COLO668 (cell line): ENCODE measurements around the gene MEIS1.

Experiments used
- DNase-seq: peaks from one replicate; lab custom pipeline; 2025; ENCODE audit not compliant: unreplicated experiment; lab: John Stamatoyannopoulos, UW

MEIS1 gene

DNA sequence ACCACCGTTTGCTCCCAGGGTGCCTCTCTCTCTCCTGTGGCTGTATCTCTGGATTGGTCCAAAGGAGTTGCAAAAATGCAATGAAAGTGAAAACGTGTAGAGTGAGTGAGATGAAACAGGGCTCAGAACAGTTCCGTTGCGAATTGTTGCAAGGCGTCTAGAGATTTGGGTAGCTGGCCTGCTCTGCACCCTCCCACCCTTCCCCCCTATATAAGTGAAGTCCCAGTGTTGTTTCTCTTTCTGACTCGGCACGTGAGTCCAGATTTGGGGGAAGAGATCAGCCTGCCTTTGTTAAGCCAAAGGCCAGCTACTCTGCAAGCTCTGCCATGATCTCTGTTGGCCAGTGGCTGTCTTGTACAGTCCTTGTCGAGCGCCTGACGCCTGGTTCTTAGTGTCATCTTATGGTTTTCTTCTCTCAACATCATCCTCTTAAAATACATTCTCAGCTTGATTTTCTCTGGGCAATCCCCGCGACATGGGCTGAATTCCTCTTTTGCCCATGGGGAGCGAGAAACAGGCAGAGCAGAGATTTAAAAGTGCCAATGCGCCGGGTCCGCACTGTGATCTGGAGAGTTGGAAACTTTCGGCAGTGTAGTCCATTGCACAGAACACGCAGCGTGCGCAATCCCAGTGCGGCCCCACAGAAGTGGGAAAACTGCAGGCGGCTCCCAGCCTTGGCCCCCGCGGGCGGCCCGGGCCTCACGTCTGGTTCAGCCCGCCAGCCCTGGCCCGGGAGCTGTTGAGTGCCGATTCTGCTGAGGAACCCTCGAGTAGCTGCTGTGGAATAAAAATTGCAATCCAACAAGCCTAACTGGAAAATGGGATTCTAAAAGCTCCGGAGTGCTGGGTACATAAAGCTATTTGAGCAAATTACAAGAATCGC is 9.3 kb downstream of the MEIS1 start:
- no peak for DNase-seq

DNA sequence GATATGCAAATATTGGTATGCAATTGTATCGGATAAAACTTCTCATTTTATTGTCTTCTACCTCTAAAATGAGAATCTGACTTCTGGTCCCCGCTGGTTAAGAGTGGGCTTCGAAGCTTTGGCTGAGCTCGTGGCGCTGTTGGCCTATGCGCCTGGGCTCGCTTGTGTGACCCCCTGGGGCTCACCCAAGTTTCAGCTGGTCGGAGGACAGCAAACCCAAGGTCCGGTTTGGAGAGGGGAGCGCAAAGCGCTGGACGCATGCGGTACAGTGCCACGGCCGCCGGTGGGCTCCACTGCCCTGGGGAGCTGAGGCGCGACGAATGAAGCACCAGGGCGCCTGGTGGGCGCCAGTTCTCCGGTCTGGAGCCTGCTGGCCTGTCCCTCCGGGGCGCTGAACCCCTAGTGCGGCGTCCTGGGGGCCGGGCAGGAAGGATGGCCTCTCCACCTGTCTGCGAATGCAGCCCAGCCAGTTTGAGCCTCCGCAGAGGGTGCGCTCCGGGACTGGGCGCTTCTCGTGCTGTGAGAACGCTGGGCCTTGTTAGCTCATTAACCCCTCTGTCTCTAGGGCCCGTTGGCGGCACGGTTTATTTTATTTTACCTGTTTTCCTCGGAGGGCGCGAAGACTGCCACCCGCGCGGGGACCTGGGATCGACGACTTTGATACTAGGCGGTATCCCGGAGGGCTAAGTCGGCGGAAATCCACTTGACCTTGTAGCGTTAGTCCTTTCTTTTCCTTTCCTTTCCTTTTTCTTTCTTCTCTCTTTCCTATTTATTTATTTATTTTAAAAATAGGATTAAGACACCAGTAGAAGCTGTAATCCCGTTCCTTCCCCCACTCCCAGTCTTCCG is 10.4 kb downstream of the MEIS1 start:
- DNase-seq = no peak

DNA sequence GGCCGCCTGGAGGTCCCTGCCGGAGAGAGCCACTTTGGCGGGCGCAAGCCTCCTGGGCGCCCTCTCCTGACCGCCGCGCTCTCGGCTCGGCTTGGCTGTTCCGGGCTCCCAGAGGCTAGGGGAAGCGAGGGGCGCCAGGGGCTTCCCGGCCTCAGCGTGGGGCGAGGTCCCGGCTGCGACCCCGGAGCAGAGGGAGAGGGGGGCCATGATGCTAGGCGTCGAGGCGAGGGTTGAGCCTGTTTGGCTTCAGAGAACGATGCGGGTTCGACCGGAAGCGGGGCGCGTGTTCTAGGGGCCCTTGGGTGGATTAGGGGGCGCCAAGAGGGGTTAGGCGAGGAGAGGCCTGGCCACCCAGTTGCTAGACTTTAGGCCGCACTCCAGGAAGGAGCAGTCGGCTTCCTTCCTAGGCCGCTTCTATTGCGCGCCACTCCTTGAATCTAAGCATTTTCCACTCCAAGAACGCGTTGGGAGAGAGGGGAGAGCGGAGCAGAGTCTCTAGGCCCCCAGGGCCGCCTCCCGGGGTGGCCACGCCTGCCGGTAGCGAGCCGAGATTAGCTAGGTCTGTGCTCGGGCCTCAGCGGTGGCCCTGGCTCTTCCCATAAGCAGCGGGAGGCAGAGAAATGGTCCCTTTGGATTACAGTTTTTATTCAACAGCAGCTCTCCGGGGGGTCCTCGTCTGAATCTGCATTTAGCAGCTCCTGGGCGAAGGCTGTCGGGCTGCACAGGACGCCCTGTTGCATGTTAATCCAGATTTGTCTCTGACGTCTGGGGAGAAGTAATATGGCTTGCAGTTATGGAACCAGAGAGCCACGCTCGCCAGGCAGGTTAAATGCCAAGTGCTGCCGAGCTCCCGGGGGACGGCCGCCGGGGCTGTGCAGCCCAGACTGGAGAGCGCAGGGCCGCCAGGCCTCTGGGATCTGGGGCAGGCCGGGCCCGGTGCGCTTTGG is 11.3 kb downstream of the MEIS1 start:
- no peak for DNase-seq

DNA sequence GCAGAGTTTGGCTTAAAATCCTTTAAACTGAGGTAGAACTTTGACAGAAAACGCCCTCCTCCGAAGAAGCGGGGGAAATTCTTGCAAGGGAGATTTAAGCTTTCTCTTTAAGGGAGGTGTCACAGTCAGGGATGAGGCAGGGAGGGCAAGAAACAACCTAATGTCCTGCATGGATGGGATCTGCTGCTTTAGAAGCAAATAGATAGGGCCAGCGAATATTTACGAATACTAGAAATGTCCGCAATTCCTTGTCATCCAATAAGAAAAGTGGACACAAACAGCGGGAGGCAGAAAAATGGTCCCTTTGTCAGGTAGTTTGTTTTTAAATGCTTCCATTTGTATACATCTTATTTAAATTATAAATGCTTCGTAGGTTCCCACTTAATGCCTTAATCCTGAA is 12.0 kb downstream of the MEIS1 start:
- DNase-seq = no peak

DNA sequence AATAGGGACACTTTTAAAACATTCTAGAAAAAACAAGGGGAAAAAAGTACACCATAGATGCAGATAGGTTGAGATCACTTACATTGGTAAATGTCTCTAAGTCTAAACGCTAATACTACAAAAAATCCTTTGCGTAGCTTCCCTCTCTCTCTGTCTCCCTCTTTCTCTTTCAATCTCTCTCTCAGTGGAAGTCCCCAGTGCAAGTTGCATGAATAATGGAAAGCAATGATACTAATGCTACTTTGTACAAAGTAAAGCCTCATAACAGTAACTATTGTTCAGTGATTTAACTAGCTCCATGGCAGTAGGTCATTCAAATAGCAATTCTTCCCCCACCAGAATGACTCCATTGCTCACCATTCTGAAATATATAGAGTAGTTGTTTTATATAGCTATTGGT is 12.8 kb downstream of the MEIS1 start:
- DNase-seq = no peak

DNA sequence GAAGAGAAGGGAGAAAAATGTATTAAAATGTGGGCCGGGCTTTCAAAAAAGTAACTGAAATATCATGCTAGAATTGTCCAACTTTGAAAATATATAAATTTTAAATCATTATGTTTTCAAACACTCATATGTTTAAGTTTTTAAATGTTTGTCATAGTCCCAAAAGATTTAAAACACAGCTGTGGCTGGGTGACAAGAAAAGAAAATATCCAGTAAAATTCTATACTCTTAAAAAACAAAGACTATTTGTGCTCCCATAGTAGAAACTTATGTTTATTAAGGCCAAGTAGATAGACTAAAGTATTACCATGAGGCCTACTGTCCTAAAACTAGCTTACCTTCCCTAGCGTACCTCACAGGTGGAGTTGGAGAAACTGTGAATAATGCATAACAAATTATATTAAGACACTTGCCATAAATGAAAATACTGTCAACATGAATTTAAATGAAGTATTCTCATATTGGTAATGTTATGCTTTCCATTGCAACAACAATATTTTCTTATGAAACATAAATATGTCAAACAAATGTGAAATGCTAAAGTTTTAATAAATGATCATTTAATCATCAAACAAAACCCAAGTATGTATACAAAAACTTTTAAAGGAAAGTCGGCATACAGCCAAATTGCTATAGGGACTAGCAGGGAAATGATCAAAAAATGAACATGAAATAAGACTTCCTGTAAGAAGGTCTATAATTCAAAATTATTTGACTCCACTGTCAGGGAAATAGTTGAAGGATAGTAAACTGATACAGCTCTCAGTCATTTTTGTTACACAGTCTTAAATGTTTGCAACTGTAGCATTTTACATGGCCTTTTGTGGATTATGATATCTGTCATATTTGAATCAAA is 13.4 kb downstream of the MEIS1 start:
- no peak for DNase-seq

DNA sequence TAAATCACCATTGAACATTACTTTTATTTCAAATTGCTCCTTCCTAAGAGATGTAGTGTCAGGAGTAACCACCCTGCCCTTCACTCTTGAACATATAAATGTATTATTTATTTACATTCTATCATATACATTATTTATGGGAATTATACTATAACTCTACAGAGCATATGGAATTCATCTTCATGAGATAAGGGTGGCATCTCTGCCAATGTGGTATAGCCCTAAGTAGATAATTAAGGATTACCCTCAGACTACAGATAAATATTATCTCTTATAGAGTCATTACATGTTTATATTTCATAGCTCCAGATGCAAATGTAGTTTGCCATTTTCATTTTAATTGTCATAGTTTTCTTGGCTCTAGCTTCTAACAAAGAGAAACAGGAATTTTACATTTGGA is 17.3 kb downstream of the MEIS1 start:
- DNase-seq = no peak

DNA sequence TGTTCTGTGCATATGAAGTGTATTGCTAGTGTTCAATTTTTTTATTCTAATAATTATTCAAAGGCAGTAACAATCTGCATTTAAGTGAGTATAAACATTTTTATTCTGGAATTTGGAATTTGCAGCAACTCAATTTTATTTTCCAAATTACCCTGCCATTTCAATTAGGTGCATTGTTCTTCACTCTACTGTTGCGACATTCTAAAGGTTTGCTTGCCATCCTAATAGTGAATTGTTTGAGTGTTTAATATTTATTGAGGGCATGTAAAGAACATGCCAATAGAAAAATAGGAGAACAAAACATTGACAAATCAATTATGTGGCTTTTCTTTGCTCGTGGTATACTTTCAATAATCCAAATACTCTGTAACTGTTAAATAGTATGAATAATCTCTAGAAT is 18.0 kb downstream of the MEIS1 start:
- no peak for DNase-seq

DNA sequence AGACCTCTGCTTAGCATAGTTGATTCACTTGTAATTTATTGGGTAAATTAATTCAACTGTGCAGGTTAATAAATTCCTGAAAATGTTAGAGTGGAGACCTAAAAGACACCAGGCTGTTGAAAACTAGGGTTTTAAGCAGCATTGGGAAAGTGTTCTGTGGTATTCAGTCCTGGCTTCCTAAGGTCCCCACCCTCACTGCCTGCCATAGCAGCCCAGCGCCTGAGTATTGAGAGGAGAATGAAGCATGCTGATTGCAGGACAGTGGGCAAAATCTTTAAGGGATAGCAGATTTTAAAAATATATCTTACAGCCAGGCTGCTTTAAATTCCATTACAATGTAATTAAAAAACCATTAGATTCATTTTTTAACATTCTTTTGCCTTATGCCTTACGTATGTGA is 20.6 kb downstream of the MEIS1 start:
- no peak for DNase-seq

DNA sequence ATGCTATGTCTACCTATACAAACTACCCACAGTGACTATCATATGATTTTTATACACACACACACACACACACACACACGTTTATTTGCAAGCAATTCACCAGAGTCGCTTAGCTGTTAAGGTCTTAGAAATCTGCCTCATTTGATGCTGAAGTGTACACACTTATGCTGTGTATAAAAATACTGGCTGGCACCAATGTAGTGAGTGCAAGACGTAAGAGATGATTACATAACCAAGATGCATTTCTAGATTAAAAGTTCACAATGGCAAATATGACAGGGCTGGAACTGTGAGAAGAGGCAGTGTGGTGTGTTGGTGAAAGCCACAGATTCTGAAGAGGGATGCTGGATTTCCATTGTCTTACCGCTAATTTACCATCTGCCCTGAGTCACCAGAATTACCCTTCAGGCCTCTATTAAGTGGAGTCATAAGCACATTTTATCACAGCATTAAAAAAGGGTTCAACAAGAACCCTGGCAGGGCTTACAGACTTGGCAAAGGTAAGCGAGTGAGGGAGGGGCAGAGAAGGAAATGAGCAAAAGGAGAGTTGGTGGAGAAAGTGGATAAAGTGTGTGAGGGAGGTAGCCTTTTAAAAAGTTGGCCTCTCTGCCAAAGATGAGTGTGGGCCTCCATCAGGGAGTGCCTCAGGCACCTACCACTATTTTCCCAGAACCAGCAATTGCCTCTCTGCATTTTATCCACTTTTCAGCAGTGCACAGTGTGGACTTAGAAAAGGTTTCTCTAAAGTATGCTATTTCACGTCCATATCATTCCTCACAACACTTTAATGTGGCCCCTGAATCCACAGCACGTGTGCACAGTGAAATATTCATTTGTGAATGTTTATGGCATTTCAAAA is 21.5 kb downstream of the MEIS1 start:
- DNase-seq = no peak

DNA sequence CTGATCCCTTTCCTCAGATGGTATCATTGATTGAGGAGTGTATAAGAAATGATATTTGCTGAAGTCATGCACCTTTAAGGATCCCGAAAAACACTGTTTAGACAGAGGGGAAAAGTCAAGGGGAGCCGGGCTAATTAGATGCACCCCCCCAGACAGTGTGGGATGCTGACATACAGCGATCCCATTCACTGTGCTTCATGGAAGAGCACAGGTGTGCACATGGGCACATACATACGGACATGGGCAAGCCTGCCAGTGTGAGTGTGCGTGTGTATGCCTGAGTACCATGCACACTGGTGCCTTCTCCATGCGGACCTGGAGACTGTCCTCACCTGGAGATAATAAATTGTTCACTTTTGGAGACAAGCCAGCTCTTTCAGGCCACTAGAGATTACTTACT is 22.6 kb downstream of the MEIS1 start:
- no peak for DNase-seq

DNA sequence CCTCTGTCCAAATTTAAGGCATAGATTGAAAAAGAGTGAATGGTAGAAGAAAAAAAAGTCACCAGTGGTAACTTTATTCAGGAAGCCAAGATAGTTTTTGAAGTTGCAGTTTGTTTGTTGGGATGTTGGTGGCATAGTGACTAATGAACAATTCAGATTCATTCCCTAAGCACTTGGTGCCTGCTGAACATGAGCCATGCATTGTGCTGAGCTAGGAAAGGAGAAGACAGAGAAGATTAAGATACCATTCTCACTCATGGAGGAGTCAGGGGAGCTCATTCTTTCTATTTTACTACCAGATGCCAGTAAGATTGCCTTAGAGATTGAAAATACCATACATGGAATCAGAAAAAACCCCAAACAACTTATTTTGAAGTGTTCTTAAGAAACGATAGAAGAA is 25.1 kb downstream of the MEIS1 start:
- no peak for DNase-seq

DNA sequence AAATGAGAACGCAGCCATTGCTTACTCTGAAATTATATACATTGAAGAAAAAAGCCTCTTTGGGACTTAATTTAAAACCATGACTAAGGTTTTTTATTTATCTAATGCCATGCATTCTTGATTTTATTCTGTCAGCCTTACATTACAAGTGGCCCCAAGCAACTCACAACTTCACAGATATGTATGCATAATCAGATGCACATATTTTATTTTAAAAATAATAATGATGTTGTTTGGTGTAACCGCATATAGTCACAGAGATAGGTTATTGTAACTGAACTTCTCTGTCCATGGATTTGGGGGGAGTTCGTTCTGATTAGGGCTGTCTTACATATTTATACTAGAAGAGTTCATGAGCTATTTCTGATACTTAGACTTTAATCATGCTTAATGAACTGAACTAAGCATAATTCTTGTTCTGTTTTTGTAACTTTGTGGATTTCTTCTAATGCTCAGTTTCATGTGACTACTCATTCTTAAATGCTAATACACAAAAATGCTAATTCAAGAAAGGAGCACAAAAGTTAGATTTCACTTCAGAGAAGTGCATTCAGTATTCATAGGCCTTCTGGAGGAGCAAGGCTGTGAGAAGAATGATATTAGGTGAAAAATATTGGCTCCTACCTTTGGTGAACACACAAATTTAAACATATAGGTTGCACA is 26.2 kb downstream of the MEIS1 start:
- DNase-seq = no peak

DNA sequence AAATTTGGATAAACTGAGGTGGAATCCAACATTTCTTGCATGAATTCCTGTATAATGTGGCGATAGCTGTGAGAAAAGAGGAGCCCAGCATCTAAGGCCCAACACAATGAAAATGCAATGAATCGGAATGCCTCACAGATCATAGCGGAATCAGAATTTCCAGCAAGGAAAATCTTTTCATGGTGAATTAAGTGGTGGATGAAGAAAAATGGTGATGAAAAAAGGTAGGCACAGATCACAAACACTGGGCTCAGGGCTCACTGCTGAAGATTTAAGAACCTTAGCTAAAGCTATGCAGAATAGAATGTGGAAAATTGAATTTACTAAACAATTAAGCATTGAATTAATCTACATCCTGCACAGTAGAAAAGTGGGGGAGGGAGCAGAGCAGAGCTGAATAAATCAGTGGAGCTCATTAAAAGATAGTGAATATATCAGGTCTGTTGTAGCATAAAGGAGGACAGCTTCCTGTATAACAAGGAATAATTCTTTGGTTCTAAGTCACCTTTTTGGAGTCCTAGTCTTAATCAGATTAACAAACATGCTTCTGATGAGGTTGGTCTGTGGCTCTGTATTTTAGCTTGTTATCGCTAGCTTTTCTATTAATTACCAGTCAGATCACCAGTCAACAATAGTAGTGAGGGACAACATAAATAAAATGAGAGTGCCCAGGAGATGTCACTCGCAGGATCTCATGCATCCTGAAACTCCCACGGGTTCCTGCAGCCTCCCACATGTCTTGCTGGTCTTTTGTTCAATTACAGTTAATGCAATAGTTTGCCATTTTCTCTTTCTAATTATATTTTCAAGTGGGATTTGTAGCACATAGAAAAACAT is 27.0 kb downstream of the MEIS1 start:
- DNase-seq = no peak

DNA sequence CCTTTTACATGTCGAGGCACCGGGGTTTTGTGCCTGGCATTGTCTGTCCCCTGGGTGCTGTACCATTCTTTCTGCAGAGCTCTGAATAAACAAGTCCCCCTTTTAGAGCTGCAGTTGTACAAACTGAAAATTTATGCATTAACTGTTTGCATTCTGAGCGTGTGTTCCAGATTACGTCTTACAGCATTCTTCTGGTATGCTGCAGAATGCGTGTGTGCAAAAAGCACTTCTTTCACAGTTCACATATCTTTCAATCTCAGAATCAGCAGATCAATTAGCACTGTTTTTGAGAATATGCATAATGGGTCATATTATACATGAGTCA is 27.5 kb downstream of the MEIS1 start:
- DNase-seq = no peak

DNA sequence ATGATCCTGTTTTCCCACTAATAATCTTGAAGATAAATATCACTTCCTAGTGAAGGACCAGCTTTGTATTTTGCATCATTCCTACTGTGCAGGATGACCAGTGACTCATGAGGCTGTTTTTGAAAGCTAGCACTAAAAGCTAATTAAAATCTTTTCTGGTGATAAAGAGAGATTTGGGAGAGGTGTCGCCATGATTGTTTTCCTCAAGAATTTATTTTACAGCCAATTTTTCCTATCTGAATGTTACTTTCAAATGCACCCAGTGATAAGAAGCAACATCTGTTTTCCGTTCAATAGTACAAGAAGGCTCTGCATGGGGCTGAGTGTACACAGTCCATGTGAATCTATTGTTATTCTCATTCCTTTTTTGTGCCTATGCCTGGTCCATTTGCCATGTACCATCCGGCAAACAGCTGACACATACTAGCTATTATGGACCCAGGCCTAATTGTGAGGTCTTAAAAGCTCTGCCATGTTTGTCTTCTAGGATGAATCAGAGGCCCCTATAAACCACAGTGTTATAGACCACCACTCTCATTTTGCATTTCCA is 28.4 kb downstream of the MEIS1 start:
- DNase-seq = no peak

DNA sequence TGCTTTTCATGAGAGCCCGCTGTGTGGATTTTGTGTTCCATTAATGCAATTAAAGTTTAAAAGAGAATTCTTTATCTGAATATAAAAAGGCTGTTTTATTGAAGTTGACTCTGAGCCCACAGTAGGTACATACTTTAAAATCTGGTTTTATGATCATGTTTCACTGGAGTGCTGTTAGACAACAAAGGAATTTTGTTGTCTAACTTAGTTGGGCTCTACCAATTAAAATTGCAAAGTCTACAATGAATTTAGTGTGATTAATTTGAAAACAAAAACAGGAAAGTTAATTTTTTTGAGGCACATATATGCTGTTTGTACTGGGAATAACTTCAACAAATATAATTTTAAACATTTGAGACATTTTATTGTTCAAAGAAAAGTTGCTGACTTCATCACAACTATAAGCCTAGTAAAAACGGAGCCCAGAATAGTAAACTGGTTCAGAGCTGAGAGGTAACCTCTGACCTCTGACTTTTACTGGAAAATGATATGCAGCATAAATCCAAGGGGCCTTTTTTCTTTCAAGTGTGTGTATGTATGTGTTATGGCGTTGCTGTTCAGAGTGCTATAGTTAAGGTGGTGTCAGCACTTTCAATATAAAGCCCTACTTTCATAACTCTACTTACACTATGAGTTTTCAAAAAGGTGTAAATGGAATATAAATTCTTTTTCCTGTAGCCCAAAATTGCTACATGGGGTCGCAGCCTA is 30.2 kb downstream of the MEIS1 start:
- DNase-seq = no peak
